GM23338 (cell line): ENCODE results near the gene PDHX. TPM values are rescaled to one million over a fixed set of nuclear protein-coding genes. Genes with fewer than 3 reads are reported as not detected.

ENCODE experiments used
- ATAC-seq: fragments of 200-7000 bp; cut with Tn5 transposase; 3 replicates; pipeline ENCODE4 v1.9.1; 2020
- DNase-seq: peaks from one replicate; pipeline ENCODE4 v3.0.0-alpha.2; 2015; ENCODE audit warnings: low spot score
- H2AFZ ChIP-seq: fragments of 200-600 bp; sonication (generic); 2 replicates; pipeline ENCODE4 v1.8.0; 2016; ENCODE audit warnings: antibody characterized with exemption, mild to moderate bottlenecking, moderate library complexity
- H3F3A ChIP-seq: fragments of 200-600 bp; sonication (generic); replicated peaks from 2 replicates; pipeline ENCODE4 v1.8.0; 2017; ENCODE audit warnings: antibody characterized with exemption, mixed run types, low read depth
- H3K27ac ChIP-seq: fragments of 200-600 bp; sonication (generic); 2 replicates; pipeline ENCODE4 v1.6.1; 2016; ENCODE audit warnings: low read depth
- H3K27me3 ChIP-seq: fragments of 200-600 bp; sonication (generic); 2 replicates; pipeline ENCODE4 v1.8.0; 2016; ENCODE audit warnings: mild to moderate bottlenecking, mixed run types, moderate library complexity; ENCODE audit not compliant: insufficient read depth
- H3K36me3 ChIP-seq: fragments of 200-600 bp; sonication (generic); 2 replicates; pipeline ENCODE4 v1.8.0; 2016; ENCODE audit warnings: mild to moderate bottlenecking; ENCODE audit not compliant: insufficient read depth
- H3K4me1 ChIP-seq: fragments of 200-600 bp; sonication (generic); 2 replicates; pipeline ENCODE4 v1.8.0; 2016; ENCODE audit warnings: mild to moderate bottlenecking, moderate library complexity; ENCODE audit not compliant: insufficient read depth
- H3K4me2 ChIP-seq: fragments of 200-600 bp; sonication (generic); 2 replicates; pipeline ENCODE4 v1.7.1; 2017; ENCODE audit warnings: mixed run types
- H3K4me3 ChIP-seq: fragments of 200-600 bp; sonication (generic); 2 replicates; pipeline ENCODE4 v1.6.1; 2016; ENCODE audit warnings: mixed run types
- H3K79me2 ChIP-seq: fragments of 200-600 bp; sonication (generic); replicated peaks from 2 replicates; pipeline ENCODE4 v1.8.0; 2017; ENCODE audit warnings: mild to moderate bottlenecking; ENCODE audit not compliant: insufficient read depth
- H3K9me2 ChIP-seq: fragments of 200-600 bp; sonication (generic); 2 replicates; pipeline ENCODE4 v1.8.0; 2017; ENCODE audit not compliant: insufficient read depth
- H4K20me1 ChIP-seq: fragments of 200-600 bp; sonication (generic); replicated peaks from 2 replicates; pipeline ENCODE4 v1.8.0; 2017; ENCODE audit warnings: mild to moderate bottlenecking; ENCODE audit not compliant: insufficient read depth
- H3K27ac Mint-ChIP-seq: 2 replicates; pipeline ENCODE4 v1.8.0; 2020; ENCODE audit warnings: inconsistent platforms, mild to moderate bottlenecking, moderate library complexity, mixed read lengths
- H3K27me3 Mint-ChIP-seq: 3 replicates; pipeline ENCODE4 v1.8.0; 2022; ENCODE audit warnings: low read depth, mild to moderate bottlenecking, moderate library complexity, mixed read lengths, inconsistent platforms; ENCODE audit not compliant: insufficient read depth, poor library complexity
- H3K36me3 Mint-ChIP-seq: 3 replicates; pipeline ENCODE4 v1.8.0; 2021; ENCODE audit warnings: low read depth, mild to moderate bottlenecking, inconsistent platforms, moderate library complexity, mixed read lengths
- H3K4me1 Mint-ChIP-seq: 3 replicates; pipeline ENCODE4 v1.8.0; 2020; ENCODE audit warnings: mild to moderate bottlenecking, inconsistent platforms, mixed read lengths
- H3K4me3 Mint-ChIP-seq: 3 replicates; pipeline ENCODE4 v1.8.0; 2021; ENCODE audit warnings: moderate library complexity, mild to moderate bottlenecking, inconsistent platforms, mixed read lengths
- H3K9me3 Mint-ChIP-seq: 3 replicates; pipeline ENCODE4 v1.8.0; 2020; ENCODE audit warnings: moderate library complexity, mild to moderate bottlenecking, inconsistent platforms, mixed read lengths
- CREB1 ChIP-seq: fragments of 250-450 bp; sonication (Bioruptor Pico); IDR thresholded peaks from 2 replicates; pipeline ENCODE4 v1.5.0; 2020; ENCODE audit warnings: low read depth, mild to moderate bottlenecking, moderate library complexity
- EZH2 ChIP-seq: fragments of 200-600 bp; sonication (generic); IDR thresholded peaks from one replicate; pipeline ENCODE4 v1.8.0; 2017; ENCODE audit warnings: antibody characterized with exemption, mild to moderate bottlenecking, low read depth; ENCODE audit not compliant: unreplicated experiment
- EZH2phosphoT487 ChIP-seq: fragments of 200-600 bp; sonication (generic); IDR thresholded peaks from one replicate; pipeline ENCODE4 v1.8.1; 2018; ENCODE audit warnings: antibody characterized with exemption; ENCODE audit not compliant: unreplicated experiment
- NANOG ChIP-seq: IDR thresholded peaks from 2 replicates; pipeline ENCODE4 v1.6.1; 2016; ENCODE audit warnings: antibody characterized with exemption, borderline replicate concordance
- POLR2AphosphoS5 ChIP-seq: IDR thresholded peaks from 2 replicates; pipeline ENCODE4 v1.6.1; 2016; ENCODE audit warnings: antibody characterized with exemption, low read depth
- ZNF114 ChIP-seq: fragments of 250-450 bp; sonication (Bioruptor Pico); IDR thresholded peaks from 2 replicates; pipeline ENCODE4 v1.5.0; 2020; ENCODE audit warnings: mild to moderate bottlenecking, moderate library complexity
- polyA plus RNA-seq: library from polyadenylated mRNA; unstranded; fragments of >200 nt; fragmentation: Nextera tagmentation; extraction: Ambion mirVana; gene quantifications from 2 replicates; pipeline ENCODE4 v1.2.1, GENCODE V29; 2016
- total RNA-seq: library from RNA; depleted of rRNA; stranded (reverse); fragments of >200 nt; shearing (Covaris generic); gene quantifications from 2 replicates; pipeline ENCODE4 v1.2.3, GENCODE V29; 2014
- TF ChIP-seq, protein P1 (sequence below): fragments of 250-450 bp; sonication (Bioruptor Pico); IDR thresholded peaks from 2 replicates; pipeline ENCODE4 v1.5.0; 2020; ENCODE audit warnings: mild to moderate bottlenecking, moderate library complexity
- TF ChIP-seq, protein P2 (sequence below): IDR thresholded peaks from one replicate; pipeline ENCODE4 v1.6.1; 2018; ENCODE audit warnings: antibody characterized with exemption; ENCODE audit not compliant: unreplicated experiment
- TF ChIP-seq, protein P3 (sequence below), 2 experiments: fragments of 200-600 bp in 1 of 2; sonication (generic) in 1 of 2; conservative IDR thresholded peaks; 2 replicates each; pipeline versions ENCODE4 v1.5.1 to v1.6.1; 2016 to 2017; ENCODE audit warnings: antibody characterized with exemption in 2 of 2, low read depth in 2 of 2, mild to moderate bottlenecking in 2 of 2, moderate library complexity in 1 of 2

The PDHX gene
- total and polyA plus RNA-seq, 2 experiments from 2014 or later = 36.9 to 40.2 TPM

DNA sequence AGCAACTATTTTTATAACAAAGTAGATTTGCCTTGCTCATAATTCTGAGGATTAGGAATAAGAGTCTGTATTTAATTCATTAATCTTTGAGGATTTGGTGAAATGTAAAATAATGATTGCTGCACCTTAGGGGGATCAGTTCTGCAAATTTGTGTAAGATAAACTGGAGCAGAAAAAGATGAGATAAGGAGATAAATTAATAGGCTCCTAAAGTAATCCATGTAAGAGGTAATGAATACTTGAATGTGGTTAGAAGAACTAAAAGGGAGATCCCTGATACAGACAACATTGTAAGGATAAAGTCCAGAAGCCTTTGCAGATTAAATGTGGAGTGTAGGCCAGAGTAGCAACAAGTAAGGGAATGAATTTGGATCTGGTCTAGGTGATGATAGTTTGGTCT, 45.6 kb downstream of the PDHX start (continued):
- TF ChIP-seq, protein P1, sequence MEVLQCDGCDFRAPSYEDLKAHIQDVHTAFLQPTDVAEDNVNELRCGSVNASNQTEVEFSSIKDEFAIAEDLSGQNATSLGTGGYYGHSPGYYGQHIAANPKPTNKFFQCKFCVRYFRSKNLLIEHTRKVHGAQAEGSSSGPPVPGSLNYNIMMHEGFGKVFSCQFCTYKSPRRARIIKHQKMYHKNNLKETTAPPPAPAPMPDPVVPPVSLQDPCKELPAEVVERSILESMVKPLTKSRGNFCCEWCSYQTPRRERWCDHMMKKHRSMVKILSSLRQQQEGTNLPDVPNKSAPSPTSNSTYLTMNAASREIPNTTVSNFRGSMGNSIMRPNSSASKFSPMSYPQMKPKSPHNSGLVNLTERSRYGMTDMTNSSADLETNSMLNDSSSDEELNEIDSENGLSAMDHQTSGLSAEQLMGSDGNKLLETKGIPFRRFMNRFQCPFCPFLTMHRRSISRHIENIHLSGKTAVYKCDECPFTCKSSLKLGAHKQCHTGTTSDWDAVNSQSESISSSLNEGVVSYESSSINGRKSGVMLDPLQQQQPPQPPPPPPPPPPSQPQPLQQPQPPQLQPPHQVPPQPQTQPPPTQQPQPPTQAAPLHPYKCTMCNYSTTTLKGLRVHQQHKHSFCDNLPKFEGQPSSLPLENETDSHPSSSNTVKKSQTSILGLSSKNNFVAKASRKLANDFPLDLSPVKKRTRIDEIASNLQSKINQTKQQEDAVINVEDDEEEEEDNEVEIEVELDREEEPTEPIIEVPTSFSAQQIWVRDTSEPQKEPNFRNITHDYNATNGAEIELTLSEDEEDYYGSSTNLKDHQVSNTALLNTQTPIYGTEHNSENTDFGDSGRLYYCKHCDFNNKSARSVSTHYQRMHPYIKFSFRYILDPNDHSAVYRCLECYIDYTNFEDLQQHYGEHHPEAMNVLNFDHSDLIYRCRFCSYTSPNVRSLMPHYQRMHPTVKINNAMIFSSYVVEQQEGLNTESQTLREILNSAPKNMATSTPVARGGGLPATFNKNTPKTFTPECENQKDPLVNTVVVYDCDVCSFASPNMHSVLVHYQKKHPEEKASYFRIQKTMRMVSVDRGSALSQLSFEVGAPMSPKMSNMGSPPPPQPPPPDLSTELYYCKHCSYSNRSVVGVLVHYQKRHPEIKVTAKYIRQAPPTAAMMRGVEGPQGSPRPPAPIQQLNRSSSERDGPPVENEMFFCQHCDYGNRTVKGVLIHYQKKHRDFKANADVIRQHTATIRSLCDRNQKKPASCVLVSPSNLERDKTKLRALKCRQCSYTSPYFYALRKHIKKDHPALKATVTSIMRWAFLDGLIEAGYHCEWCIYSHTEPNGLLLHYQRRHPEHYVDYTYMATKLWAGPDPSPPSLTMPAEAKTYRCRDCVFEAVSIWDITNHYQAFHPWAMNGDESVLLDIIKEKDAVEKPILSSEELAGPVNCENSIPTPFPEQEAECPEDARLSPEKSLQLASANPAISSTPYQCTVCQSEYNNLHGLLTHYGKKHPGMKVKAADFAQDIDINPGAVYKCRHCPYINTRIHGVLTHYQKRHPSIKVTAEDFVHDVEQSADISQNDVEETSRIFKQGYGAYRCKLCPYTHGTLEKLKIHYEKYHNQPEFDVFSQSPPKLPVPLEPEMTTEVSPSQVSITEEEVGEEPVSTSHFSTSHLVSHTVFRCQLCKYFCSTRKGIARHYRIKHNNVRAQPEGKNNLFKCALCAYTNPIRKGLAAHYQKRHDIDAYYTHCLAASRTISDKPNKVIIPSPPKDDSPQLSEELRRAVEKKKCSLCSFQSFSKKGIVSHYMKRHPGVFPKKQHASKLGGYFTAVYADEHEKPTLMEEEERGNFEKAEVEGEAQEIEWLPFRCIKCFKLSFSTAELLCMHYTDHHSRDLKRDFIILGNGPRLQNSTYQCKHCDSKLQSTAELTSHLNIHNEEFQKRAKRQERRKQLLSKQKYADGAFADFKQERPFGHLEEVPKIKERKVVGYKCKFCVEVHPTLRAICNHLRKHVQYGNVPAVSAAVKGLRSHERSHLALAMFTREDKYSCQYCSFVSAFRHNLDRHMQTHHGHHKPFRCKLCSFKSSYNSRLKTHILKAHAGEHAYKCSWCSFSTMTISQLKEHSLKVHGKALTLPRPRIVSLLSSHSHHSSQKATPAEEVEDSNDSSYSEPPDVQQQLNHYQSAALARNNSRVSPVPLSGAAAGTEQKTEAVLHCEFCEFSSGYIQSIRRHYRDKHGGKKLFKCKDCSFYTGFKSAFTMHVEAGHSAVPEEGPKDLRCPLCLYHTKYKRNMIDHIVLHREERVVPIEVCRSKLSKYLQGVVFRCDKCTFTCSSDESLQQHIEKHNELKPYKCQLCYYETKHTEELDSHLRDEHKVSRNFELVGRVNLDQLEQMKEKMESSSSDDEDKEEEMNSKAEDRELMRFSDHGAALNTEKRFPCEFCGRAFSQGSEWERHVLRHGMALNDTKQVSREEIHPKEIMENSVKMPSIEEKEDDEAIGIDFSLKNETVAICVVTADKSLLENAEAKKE = no peak
- TF ChIP-seq NANOG (no peak), EZH2 (no peak)

DNA sequence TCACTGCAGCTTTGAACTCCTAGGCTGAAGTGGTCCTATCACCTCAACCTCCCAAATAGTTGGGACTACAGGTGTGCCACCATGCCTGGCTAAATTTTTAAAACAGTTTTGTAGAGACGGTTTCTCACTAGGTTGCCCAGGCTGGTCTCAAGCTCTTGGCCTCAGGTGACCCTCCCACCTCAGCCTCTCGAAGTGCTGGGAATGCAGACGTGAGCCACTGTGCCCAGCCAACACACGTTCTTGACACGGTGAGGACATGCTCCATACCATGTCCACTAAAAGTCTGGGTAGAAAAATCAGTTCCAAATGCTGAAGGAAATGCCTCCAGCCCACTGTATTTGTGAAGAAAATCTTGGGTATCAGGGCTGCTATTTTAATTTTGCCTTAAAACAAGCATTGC, 46.9 kb downstream of the PDHX start:
- Mint-ChIP-seq H3K4me1 (peaks cover 6% of the 10 kb centered on the region; the same call in 2 of the 3 replicates), H3K27ac (no peak overlapping the region), H3K27me3 (peaks cover 2% of the 10 kb centered on the region), H3K4me3 (no peak overlapping the region), H3K36me3 (peaks cover 10% of the 10 kb centered on the region; the same call in 2 of the 3 replicates), H3K9me3 (no peaks in the 10 kb centered on the region)
- Histone ChIP-seq H4K20me1 (no peaks in the 10 kb centered on the region), H3K79me2 (no peaks in the 10 kb centered on the region), H3K4me3 (no peak overlapping the region), H3K9me2 (no peaks in the 10 kb centered on the region), H3K36me3 (no peaks in the 10 kb centered on the region), H3F3A (no peaks in the 10 kb centered on the region), H3K4me2 (no peak overlapping the region), H2AFZ (no peak overlapping the region), H3K4me1 (peaks cover 16% of the 10 kb centered on the region; the same call in 1 of the 2 replicates), H3K27me3 (no peaks in the 10 kb centered on the region), H3K27ac (no peak overlapping the region)
- no peak for ATAC-seq
- DNase-seq = no peak
- TF ChIP-seq, protein P2, sequence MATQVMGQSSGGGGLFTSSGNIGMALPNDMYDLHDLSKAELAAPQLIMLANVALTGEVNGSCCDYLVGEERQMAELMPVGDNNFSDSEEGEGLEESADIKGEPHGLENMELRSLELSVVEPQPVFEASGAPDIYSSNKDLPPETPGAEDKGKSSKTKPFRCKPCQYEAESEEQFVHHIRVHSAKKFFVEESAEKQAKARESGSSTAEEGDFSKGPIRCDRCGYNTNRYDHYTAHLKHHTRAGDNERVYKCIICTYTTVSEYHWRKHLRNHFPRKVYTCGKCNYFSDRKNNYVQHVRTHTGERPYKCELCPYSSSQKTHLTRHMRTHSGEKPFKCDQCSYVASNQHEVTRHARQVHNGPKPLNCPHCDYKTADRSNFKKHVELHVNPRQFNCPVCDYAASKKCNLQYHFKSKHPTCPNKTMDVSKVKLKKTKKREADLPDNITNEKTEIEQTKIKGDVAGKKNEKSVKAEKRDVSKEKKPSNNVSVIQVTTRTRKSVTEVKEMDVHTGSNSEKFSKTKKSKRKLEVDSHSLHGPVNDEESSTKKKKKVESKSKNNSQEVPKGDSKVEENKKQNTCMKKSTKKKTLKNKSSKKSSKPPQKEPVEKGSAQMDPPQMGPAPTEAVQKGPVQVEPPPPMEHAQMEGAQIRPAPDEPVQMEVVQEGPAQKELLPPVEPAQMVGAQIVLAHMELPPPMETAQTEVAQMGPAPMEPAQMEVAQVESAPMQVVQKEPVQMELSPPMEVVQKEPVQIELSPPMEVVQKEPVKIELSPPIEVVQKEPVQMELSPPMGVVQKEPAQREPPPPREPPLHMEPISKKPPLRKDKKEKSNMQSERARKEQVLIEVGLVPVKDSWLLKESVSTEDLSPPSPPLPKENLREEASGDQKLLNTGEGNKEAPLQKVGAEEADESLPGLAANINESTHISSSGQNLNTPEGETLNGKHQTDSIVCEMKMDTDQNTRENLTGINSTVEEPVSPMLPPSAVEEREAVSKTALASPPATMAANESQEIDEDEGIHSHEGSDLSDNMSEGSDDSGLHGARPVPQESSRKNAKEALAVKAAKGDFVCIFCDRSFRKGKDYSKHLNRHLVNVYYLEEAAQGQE = no peak
- TF ChIP-seq ZNF114 (CRISPR knock-in tag) (no peak), POLR2AphosphoS5 (no peak), CREB1 (CRISPR knock-in tag) (no peak), EZH2phosphoT487 (no peak)
- TF ChIP-seq, protein P3, sequence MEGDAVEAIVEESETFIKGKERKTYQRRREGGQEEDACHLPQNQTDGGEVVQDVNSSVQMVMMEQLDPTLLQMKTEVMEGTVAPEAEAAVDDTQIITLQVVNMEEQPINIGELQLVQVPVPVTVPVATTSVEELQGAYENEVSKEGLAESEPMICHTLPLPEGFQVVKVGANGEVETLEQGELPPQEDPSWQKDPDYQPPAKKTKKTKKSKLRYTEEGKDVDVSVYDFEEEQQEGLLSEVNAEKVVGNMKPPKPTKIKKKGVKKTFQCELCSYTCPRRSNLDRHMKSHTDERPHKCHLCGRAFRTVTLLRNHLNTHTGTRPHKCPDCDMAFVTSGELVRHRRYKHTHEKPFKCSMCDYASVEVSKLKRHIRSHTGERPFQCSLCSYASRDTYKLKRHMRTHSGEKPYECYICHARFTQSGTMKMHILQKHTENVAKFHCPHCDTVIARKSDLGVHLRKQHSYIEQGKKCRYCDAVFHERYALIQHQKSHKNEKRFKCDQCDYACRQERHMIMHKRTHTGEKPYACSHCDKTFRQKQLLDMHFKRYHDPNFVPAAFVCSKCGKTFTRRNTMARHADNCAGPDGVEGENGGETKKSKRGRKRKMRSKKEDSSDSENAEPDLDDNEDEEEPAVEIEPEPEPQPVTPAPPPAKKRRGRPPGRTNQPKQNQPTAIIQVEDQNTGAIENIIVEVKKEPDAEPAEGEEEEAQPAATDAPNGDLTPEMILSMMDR (conservative IDR thresholded peaks at IDR 0.05; ENCODE audit: low read depth in 2 of 2) = no peak
